Superior temporal gyrus (tissue), 1 donor: ENCODE results near the gene NPEPPS.
"Not testable (repeated sequence)": the region's sequence is repeated elsewhere in the genome, so short reads cannot be mapped to it uniquely, and the experiment has no call there.

Experiments used
- DNase-seq: peaks from one replicate; pipeline ENCODE4 v3.0.0-alpha.2; 2016; ENCODE audit errors: extremely low spot score

Gene NPEPPS

DNA sequence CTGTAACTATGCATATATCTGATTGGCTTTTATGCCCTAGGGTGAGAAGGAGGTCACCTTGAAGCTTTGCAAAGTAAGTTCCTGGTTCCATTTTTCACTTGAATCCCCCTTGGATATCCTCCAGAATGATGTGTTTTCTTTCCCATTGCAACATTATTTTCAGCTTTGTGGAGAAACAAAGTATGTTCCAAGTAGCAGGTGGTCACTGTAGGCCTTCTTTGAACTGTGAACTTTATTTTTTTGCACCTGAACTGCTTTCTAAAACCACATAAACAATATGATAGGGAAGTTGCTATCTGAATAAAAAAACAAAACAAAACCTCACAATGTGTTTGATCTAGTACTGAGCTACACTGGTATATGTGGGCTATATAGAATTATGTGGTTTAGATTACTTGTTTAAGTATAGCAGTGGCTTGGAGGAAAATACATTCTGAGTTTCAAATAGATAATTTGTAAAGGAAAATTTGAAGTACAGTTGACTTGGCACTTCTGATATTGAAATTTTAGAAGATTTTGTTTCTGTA is 29.7 kb downstream of the NPEPPS start:
- DNase-seq, result not testable (repeated sequence)

DNA sequence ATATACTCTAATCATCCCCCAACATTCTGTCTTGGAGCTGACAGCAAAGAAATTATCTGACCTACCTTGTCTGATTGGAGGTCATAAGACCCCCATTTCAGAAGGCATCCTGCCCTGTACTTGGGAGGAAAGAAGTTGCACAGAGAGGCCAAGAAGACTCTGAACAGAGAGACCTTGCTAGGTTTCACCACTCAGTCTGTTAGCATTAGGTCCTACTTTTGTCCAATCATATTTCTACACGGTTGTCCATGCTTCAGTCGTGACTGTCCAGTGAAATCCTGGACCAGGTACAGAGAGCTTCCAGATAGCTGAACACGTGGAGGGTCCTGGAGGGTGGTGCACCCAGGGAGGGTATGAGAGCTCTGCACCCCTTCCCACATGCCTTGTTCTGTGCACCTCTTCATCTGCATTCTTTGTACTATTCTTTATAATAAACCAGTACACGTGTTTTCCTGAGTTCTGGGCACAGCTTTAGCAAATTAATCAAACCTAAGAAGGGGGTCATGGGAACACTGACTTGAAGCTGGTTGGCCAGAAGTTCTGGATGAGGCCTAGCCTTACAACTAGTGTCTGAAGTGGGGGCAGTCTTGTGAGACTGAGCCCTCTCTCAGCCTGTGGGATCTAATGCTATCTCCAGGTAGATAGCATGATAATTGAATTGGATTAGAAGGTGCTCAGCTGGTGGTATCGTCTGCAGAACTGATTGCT is 30.9 kb downstream of the NPEPPS start:
- DNase-seq, result not testable (repeated sequence)

DNA sequence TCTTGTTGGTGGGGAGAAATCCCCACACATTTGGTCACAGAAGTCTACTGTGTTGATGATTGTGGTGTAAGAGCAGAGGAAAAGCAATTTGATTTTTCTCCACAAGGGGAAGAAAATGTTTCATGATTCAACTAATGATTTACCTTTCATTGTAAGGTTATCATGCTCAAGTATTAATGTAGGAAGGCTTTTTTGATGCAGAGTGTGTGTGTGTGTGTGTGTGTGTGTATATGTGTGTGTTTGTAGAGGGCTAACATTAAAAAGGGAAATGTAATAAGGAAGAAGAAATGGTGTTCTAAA is 31.4 kb downstream of the NPEPPS start:
- not testable (repeated sequence) for DNase-seq

DNA sequence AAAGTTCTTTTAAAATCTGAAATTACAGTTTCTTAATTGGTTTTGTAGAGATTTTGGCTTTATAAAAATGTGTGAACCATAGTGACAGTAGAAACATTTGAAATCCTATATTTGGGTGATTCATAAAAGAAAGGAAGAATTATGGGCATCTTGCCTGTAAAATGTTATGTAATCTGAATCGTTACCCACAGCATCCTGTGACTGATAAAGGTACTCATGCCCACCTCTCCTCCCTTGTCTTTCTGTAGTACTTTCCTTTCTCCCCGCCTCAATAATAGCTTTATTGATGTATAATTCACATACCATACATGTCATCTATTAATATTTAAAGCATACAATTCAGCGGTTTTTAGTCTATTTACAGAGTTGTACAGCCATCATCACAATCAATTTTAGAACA is 36.4 kb downstream of the NPEPPS start:
- DNase-seq, result peak; percentile 17

DNA sequence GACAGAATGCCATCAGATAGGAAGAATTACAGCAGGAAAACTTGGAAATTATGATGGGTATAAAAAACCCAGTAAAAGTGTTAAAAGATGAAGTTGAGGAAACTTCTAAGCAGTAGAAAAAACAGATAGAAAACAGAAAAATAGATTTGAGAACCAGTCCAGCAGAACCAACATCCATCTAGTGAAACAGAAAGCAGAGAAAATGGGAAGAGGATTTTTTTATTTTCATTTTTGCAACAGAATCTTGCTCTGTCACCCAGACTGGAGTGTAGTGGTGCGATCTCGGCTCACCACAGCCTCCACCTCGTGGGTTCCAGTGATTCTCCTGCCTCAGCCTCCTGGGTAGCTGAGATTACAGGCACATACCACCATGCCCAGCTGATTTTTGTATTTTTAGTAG is 41.7 kb downstream of the NPEPPS start:
- not testable (repeated sequence) for DNase-seq

DNA sequence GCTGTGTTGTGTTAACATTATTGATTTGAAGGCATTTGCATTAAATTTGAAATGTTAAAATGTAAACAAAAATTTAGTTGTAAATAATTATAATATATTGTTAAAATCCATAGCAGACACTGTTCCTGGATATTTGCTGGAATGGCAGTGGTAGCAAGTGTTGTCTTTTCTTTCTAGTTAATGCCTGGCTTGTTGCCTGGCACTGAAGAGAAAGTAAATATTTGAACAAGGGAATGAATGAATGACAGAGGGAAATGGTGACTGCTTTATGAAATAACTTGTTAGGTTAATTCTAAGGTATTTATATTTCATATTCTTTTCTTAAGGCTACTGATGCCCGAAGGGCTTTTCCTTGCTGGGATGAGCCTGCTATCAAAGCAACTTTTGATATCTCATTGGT is 51.5 kb downstream of the NPEPPS start:
- not testable (repeated sequence) for DNase-seq

DNA sequence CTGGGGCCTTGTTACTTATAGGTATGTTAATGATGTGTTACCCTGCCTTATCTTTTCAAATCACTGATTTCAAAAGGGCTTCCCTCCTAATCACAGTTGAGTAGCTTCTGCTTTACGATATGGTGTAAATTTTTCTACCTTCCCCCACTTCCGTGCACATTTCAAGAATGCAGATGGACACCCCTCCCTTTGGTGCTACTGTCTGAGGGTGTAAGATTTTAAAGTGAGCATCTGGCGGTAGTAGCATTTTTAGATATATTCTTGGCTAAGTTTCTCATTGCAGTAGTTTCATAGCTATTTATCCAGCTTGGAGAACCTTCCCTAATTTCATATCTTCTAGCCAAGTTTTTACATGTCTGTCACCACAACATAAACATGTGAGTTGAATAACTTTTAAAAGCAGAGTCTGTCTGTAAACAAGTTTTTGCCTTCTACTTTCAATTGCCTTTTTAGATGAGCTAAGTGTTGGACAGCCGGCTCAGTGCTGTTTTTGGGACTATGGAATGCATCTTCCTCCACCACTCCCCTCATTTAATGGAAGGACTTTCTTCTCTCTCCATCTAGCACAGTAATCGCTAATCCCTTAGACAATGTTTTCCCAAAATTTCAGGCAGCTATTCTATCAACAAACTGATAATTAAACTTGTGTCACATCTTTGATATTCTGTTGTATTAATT is 55.6 kb downstream of the NPEPPS start:
- not testable (repeated sequence) for DNase-seq

DNA sequence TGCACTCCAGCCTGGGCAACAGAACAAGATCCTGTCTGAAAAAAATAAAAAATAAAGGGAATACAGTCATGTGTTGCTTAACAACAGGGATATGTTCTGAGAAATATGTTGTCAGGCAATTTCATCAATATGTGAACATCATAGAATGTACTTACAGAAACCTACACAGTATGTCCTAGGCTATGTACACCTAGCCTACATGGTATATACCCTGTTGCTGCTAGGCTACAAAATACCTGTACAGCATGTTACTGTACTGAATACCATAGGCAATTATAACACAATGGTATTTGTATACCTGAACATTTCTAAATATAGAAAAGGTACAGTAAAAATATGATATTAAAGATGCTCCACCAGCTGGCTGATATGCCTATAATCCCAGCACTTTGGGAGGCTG is 62.6 kb downstream of the NPEPPS start:
- DNase-seq, result not testable (repeated sequence)

DNA sequence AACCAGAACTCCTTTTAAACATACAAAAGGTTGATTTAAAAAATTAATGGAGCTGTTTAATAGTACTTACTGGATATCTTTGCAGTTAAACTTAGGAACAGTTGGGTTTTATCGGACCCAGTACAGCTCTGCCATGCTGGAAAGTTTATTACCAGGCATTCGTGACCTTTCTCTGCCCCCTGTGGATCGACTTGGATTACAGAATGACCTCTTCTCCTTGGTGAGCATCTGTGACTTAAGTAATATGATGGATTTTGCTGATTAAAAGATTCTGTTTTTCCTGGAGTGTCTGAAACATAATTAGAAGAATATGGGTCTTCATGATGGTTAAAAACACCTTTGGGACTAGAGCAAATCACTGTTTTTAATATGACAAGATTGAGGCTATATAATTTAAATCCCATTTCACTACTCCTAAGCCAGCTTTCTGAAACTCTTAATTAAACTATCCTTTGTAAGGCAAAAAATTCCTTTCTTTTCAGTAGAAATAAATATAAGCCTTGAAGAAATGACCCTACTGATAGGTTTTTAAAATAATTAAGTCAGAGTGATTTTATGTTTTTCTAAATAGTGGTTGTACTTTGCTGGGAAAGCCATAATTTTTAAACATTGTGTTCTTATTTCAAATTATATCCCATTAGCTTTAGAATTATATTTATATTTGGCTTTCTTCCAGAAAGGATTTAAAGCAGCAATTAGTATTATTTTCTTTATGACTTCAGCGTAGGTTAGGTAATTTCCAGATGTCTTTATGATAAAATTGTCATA is 73.1 kb downstream of the NPEPPS start:
- DNase-seq, result no peak

DNA sequence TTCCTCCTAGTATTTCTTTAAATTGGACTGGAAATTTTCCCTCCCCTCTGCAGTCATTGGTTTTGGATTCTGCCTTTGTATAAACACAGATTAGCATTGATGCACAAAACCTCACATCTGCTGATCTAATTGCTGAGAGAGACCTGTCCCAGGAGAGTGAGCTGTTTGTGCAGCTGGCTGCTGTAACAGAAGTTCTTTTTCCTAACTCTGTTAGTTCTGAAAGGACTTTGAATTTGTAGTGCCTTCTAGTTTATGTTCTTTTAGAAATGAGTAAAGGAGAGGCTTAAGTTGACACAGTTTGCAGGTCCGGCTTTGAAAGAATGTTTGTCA is 73.7 kb downstream of the NPEPPS start:
- no peak for DNase-seq

DNA sequence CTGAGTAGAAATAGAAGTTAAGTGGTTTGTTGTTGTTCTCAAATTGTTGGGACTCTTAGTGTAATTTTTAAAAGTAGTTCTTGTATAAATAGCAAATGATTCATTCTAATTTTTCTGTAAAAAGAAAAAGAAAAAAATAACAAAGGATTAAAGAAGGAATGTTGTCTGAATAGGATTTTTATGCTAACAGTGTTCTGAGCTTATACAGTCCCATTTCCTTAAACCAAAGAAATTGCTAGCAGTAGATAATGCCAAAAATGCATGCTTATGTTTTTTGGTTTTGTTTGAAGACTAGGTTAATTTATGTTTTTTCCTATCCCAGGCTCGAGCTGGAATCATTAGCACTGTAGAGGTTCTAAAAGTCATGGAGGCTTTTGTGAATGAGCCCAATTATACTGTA is 74.1 kb downstream of the NPEPPS start:
- DNase-seq, result no peak

DNA sequence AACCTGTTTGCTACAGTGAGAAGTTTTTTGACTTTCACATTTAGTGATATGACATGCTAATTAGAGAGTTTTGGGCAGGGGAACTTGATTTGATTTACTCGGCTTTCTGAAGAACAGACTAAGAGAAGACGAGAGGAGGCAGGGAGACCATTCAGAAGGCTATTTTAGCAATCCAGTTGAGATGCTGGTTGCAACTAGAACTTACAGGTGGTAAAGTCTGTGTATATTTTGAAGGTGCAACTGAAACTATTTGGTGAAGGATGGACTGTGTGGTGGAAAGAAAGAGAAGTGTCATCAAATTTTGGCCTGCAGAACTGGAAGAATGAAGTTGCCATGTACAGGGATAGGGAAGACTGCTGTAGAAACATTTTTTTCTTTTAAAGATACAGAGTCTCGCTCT is 76.6 kb downstream of the NPEPPS start:
- no peak for DNase-seq

DNA sequence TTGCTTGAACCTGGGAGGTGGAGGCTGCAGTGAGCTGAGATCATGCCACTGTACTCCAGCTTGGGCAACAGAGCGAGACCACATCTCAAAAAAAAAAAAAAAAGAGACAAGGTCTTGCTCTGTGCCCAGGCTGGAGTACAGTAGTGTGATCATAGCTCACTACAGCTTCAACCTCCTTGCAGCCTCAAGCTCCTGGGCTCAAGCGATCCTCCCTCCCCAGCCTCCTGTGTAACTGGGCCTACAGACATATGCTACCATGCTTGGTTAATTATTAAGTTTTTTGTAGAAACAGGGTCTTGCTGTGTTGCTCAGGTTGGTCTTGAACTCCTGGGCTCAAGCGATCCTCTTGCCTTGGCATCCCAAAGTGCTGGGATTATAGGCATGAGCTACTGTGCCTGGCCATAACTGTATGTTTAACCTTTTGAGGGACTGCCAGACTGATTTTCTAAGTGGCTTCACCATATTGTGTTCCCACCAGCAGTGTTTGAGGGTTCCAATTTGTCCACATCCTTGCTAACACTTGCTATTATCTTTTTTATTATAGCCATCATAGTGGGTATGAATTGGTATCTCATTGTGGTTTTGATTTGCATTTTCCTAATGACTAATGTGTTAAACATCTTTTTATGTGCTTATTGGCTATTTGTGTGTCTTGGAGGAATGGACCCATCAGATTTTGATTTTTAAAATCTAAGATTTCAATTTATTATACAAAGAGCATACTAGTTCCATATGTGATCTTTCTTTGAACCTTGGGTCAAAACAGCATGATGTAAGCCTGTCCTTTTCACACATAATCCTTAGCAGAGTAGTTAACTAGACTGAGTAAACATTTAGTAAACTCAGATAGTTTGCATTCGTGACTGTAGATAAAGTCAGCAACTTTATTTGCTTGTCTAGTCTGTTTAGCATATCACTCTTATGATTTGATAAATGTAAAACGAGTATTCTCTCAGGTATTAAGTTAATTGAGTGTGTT is 80.8 kb downstream of the NPEPPS start:
- DNase-seq, result no peak

DNA sequence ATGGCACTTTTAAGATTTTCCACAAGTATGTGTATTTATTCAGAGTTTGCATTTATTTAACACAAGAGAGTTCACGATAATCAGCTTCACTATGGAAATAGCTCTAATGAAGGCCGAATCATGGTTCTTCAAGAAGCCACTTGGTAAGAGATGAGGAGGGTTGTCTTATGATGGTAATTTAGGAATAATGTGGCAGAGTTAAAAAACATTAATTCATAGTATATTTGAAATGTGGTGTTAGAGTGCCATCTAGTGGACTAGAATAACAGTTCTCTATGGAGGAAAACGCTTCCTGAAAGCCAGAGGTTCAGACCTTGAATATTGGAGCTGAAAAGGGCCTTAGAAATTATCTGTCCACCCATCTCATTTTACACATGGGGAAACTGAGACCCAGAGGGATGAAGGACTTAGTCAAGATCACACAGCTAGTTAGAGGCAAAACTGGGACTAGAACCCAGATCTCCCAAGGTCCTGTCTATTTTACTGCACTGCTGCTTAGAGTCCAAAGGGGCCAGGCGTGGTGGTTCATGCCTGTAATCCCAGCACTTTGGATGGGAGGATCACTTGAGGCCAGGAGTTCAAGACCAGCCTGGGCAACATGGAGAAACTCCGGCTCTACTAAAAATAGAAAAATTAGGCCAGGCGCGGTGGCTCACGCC is 85.0 kb downstream of the NPEPPS start:
- DNase-seq, result peak; percentile 90

DNA sequence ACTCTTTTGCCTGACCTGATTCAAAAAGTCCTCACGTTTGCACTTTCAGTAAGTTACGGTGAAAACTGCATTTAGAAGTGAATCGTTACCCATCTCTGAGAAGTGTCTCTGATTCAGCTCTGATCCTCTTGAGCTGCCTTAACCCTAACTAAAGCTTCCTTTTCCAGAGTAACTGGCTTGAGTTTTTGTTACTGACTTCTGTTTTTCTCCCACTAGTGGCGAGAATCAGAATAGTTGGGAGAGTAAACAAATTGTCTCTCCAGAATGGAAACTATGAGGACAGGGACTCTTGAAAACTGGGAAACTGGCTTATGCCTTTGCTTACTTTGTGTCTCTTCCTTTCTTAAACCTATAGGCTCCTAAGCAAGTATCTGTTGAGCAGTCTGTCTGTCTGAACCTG is 87.5 kb downstream of the NPEPPS start:
- no peak for DNase-seq

DNA sequence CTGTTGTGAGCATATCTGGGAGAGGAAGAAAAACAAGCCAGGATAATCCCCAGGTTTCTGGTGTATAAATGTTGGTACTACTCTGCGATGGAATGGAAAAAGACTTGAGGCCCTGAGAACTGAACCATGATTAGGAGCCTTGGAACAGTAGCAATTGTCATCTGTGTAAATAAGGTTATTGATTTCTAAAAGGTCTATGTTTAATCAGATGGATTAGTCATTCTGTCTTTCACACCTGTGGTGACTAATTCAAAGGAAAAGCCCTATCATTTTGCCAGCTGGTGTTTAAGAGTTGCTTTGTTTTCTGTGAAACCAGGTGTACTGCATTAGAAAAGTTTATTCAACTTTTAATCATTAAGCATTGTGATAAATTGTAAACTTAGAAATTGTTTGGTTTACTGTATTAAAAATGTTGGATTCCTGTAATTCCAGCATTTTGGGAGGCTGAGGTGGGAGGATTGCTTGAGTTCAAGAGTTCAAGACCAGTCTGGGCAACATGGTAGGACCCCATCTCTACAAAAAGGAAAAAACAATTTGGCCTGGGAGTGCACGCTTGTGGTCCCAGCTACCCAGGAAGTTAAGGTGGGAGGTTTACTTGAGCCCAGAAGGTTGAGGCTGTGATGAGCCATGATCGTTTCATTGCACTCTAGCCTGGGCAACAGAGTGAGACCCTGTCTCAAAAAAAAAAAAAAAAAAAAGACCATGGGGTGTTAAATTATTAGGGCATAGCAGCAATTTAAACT is 89.8 kb downstream of the NPEPPS start:
- no peak for DNase-seq

DNA sequence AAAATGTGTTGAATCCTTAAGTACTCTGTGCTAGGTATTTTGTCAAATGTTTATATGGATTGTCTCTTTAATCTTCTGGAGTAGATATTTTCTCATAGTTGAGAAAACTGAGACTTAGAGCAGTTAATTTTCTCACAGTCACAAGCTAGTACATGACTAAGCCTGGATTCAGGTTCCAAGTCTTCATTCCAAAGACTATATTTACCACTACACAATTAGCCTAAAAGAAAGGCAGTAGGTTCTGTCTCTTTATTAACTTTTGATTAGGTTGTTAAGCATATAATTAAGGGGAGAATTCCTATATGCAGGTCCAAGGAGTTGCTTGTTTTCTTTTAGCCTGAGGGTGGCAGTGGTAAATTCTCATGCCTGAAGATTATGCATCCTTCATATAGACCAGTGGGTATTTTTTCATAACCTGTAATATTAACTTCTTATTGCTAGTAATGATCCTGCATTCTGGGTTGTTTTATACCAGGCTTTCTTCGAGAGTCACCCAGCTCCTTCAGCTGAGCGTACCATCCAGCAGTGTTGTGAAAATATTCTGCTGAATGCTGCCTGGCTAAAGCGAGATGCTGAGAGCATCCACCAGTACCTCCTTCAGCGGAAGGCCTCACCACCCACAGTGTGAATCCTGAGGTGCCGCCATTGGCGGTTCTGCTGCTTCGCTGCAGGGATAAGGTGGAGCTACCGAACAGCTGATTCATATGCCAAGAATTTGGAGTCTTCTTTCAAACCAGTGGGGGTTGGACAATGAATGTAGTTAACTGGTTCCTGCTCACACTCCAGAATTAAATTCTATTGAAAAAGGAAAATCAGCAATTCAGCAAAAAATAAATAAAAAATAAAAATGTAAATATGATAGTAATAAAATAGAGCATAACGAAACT is 90.6 kb downstream of the NPEPPS start:
- peak; percentile 62 for DNase-seq

DNA sequence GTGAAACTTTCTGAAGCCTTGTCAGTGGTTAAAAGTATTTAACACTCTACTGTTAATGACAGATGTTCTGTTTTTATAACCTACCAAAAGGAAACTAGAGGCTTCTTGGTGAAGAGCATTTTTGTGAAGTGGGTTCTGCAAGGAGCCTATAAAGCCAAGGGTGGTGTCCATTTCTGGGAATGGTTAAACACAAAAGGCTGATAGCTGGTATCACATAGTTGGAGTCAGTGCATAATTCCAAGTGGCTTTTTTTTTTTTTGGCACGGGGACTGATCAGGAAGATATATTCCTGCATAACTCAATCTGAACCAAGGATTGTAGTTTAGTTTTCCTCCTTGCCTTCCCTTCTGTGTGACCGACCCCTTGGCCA is 91.3 kb downstream of the NPEPPS start:
- DNase-seq, result no peak

DNA sequence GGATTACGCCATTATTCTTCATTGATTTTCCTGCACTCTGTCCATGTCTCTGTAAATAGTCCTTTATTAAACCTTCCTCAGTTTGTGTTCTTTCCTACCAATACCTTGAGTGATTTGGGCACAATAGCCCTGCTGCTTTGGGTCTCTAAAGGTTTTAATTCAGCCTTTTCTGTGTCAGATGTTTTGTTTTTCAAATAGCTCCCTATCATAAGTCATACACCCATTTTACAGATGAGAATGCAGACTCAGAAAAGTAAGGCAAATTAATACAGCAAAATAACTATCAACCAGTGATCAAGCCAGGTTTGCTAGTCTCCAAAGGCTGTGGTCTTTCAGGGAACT is 93.8 kb downstream of the NPEPPS start:
- no peak for DNase-seq
